Measurements from ENCODE around the gene AMBP. TPM values are rescaled to one million over a fixed set of nuclear protein-coding genes. Genes with fewer than 3 reads are reported as not detected.

AMBP gene
- total and polyA plus RNA-seq, 2 of the 13 experiments (the other 11 are each of a cell fraction or from before 2014, with no cell fraction given) = 1,510 to 2,580 TPM

- TF ChIP-seq, protein P1, sequence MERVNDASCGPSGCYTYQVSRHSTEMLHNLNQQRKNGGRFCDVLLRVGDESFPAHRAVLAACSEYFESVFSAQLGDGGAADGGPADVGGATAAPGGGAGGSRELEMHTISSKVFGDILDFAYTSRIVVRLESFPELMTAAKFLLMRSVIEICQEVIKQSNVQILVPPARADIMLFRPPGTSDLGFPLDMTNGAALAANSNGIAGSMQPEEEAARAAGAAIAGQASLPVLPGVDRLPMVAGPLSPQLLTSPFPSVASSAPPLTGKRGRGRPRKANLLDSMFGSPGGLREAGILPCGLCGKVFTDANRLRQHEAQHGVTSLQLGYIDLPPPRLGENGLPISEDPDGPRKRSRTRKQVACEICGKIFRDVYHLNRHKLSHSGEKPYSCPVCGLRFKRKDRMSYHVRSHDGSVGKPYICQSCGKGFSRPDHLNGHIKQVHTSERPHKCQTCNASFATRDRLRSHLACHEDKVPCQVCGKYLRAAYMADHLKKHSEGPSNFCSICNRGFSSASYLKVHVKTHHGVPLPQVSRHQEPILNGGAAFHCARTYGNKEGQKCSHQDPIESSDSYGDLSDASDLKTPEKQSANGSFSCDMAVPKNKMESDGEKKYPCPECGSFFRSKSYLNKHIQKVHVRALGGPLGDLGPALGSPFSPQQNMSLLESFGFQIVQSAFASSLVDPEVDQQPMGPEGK (CRISPR knock-in tag; IDR thresholded peaks at IDR 0.05) = peak; percentile 81
- peak; percentile 62; the same call in 1 of the 2 replicates for TF ChIP-seq RCOR2 (CRISPR knock-in tag; IDR thresholded peaks at IDR 0.05)
- TF ChIP-seq ZNF414 (CRISPR knock-in tag; IDR thresholded peaks at IDR 0.05) = 0 out of 2 replicates have a peak, but pooled peaks have one; percentile 16
- TF ChIP-seq ZBTB38 (CRISPR knock-in tag; IDR thresholded peaks at IDR 0.05) = 0 out of 2 replicates have a peak, but pooled peaks have one; percentile 11
- TF ChIP-seq, protein P2, sequence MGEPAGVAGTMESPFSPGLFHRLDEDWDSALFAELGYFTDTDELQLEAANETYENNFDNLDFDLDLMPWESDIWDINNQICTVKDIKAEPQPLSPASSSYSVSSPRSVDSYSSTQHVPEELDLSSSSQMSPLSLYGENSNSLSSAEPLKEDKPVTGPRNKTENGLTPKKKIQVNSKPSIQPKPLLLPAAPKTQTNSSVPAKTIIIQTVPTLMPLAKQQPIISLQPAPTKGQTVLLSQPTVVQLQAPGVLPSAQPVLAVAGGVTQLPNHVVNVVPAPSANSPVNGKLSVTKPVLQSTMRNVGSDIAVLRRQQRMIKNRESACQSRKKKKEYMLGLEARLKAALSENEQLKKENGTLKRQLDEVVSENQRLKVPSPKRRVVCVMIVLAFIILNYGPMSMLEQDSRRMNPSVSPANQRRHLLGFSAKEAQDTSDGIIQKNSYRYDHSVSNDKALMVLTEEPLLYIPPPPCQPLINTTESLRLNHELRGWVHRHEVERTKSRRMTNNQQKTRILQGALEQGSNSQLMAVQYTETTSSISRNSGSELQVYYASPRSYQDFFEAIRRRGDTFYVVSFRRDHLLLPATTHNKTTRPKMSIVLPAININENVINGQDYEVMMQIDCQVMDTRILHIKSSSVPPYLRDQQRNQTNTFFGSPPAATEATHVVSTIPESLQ (CRISPR knock-in tag; conservative IDR thresholded peaks at IDR 0.05) = no peak
- TF ChIP-seq ELF3 (CRISPR knock-in tag; IDR thresholded peaks at IDR 0.05) = peak; percentile 35; the same call in 1 of the 2 replicates
- TF ChIP-seq, protein P3, sequence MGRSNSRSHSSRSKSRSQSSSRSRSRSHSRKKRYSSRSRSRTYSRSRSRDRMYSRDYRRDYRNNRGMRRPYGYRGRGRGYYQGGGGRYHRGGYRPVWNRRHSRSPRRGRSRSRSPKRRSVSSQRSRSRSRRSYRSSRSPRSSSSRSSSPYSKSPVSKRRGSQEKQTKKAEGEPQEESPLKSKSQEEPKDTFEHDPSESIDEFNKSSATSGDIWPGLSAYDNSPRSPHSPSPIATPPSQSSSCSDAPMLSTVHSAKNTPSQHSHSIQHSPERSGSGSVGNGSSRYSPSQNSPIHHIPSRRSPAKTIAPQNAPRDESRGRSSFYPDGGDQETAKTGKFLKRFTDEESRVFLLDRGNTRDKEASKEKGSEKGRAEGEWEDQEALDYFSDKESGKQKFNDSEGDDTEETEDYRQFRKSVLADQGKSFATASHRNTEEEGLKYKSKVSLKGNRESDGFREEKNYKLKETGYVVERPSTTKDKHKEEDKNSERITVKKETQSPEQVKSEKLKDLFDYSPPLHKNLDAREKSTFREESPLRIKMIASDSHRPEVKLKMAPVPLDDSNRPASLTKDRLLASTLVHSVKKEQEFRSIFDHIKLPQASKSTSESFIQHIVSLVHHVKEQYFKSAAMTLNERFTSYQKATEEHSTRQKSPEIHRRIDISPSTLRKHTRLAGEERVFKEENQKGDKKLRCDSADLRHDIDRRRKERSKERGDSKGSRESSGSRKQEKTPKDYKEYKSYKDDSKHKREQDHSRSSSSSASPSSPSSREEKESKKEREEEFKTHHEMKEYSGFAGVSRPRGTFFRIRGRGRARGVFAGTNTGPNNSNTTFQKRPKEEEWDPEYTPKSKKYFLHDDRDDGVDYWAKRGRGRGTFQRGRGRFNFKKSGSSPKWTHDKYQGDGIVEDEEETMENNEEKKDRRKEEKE (IDR thresholded peaks at IDR 0.05) = no peak
- TF ChIP-seq ZNF737 (CRISPR knock-in tag; IDR thresholded peaks at IDR 0.05; ENCODE audit: borderline replicate concordance) = peak; percentile 53; the same call in 1 of the 2 replicates
- TF ChIP-seq SOX6 (IDR thresholded peaks at IDR 0.05) = no peak
- TF ChIP-seq SOX6 (CRISPR knock-in tag; IDR thresholded peaks at IDR 0.05) = peak; percentile 81
- TF ChIP-seq LCORL (IDR thresholded peaks at IDR 0.05) = no peak
- TF ChIP-seq LCORL (CRISPR knock-in tag; IDR thresholded peaks at IDR 0.05) = peak; percentile 78
- TF ChIP-seq PHF21A (CRISPR knock-in tag; IDR thresholded peaks at IDR 0.05) = 0 out of 2 replicates have a peak, but pooled peaks have one; percentile 39
- peak; percentile 72 for TF ChIP-seq NR2C2 (CRISPR knock-in tag; IDR thresholded peaks at IDR 0.05; ENCODE audit: borderline replicate concordance)
- peak; percentile 25; the same call in 1 of the 2 replicates for TF ChIP-seq ELF1 (CRISPR knock-in tag; IDR thresholded peaks at IDR 0.05)
- TF ChIP-seq NR3C1 (CRISPR knock-in tag; IDR thresholded peaks at IDR 0.05) = no peak
- 0 out of 2 replicates have a peak, but pooled peaks have one; percentile 29 for TF ChIP-seq HMG20A (CRISPR knock-in tag; IDR thresholded peaks at IDR 0.05; ENCODE audit: borderline replicate concordance)
- peak; percentile 49; the same call in 1 of the 2 replicates for TF ChIP-seq FOXA3 (CRISPR knock-in tag; IDR thresholded peaks at IDR 0.05)
Measured at GRCh38 chr9:114123031-114123977, 45.2 kb upstream of the AMBP start (continued).
